Measurements from ENCODE around the gene BHLHE23. TPM values are rescaled to one million over a fixed set of nuclear protein-coding genes. Genes with fewer than 3 reads are reported as not detected.

Gene BHLHE23
- total and polyA plus RNA-seq, 2 donors from 2014 or later: not detected

- H3K9ac ChIP-seq (ENCODE audit: low read length in 3 of 3): no peak overlapping the region
- intact Hi-C loops (cut with DNase I): no loop called here
- peaks cover 15% of the 10 kb centered on the region for H3K27me3 ChIP-seq (ENCODE audit: control insufficient read depth, insufficient read depth, low read length)
- no peak overlapping the region for H3K27ac ChIP-seq (ENCODE audit: low read depth in 2 of 2, low read length in 2 of 2)
- no peaks in the 10 kb centered on the region for H3K4me1 ChIP-seq (ENCODE audit: control insufficient read depth in 2 of 3, insufficient read depth in 2 of 3, low read depth in 1 of 3, low read length in 3 of 3)
- no peak overlapping the region for H3K4me3 ChIP-seq (ENCODE audit: low read length in 3 of 3)
- FAIRE-seq: no peak
- no peaks in the 10 kb centered on the region for H3K36me3 ChIP-seq (ENCODE audit: control insufficient read depth in 2 of 3, insufficient read depth in 3 of 3, low read length in 3 of 3)
- peaks cover 0 to 17% (median 0%) of the 10 kb centered on the region in 3 donors for H3K9me3 ChIP-seq (ENCODE audit: control insufficient read depth in 2 of 3, insufficient read depth in 1 of 3, low read length in 3 of 3)
- DNase-seq: peak in 4 of 5 donors; percentile 74 to 86 (median 80)
- no peak for TF ChIP-seq CTCF (IDR thresholded peaks at IDR 0.05; ENCODE audit: borderline replicate concordance, extremely low read depth, insufficient read depth)
Measured at GRCh38 chr20:63014710-63015109, 7.9 kb upstream of the BHLHE23 start.

- Histone ChIP-seq H3K4me3 (ENCODE audit: low read length in 3 of 3) (no peak overlapping the region), H3K27ac (ENCODE audit: low read depth in 2 of 2, low read length in 2 of 2) (no peak overlapping the region), H3K4me1 (ENCODE audit: control insufficient read depth in 2 of 3, insufficient read depth in 2 of 3, low read depth in 1 of 3, low read length in 3 of 3) (no peaks in the 10 kb centered on the region), H3K27me3 (ENCODE audit: control insufficient read depth, insufficient read depth, low read length) (peaks cover 18% of the 10 kb centered on the region), H3K9me3 (ENCODE audit: control insufficient read depth in 2 of 3, insufficient read depth in 1 of 3, low read length in 3 of 3) (peaks cover 0 to 17% (median 0%) of the 10 kb centered on the region in 3 donors), H3K36me3 (ENCODE audit: control insufficient read depth in 2 of 3, insufficient read depth in 3 of 3, low read length in 3 of 3) (no peaks in the 10 kb centered on the region), H3K9ac (ENCODE audit: low read length in 3 of 3) (no peak overlapping the region)
- DNase-seq (no peak), FAIRE-seq (no peak)
- no peak for TF ChIP-seq CTCF (IDR thresholded peaks at IDR 0.05; ENCODE audit: borderline replicate concordance, extremely low read depth, insufficient read depth)
- intact Hi-C loops (cut with DNase I): no loop called here
Measured at GRCh38 chr20:63014287-63014686, 7.5 kb upstream of the BHLHE23 start.

GRCh38 chr20:63013207-63013606 lies 6.4 kb upstream of the BHLHE23 start:
- no peak for TF ChIP-seq CTCF (IDR thresholded peaks at IDR 0.05; ENCODE audit: borderline replicate concordance, extremely low read depth, insufficient read depth)
- DNase-seq (no peak), FAIRE-seq (no peak)
- no peak overlapping the region for H3K4me3 ChIP-seq (ENCODE audit: low read length in 3 of 3)
- peaks cover 20% of the 10 kb centered on the region for H3K27me3 ChIP-seq (ENCODE audit: control insufficient read depth, insufficient read depth, low read length)
- H3K9me3 ChIP-seq (ENCODE audit: control insufficient read depth in 2 of 3, insufficient read depth in 1 of 3, low read length in 3 of 3): peaks cover 0 to 17% (median 0%) of the 10 kb centered on the region in 3 donors
- H3K27ac ChIP-seq (ENCODE audit: low read depth in 2 of 2, low read length in 2 of 2): no peak overlapping the region
- no peaks in the 10 kb centered on the region for H3K36me3 ChIP-seq (ENCODE audit: control insufficient read depth in 2 of 3, insufficient read depth in 3 of 3, low read length in 3 of 3)
- no peaks in the 10 kb centered on the region for H3K4me1 ChIP-seq (ENCODE audit: control insufficient read depth in 2 of 3, insufficient read depth in 2 of 3, low read depth in 1 of 3, low read length in 3 of 3)
- intact Hi-C loops (cut with DNase I): no loop called here
- H3K9ac ChIP-seq (ENCODE audit: low read length in 3 of 3): no peak overlapping the region

GRCh38 chr20:63011798-63012197 lies 5.0 kb upstream of the BHLHE23 start:
- Histone ChIP-seq H3K36me3 (ENCODE audit: control insufficient read depth in 2 of 3, insufficient read depth in 3 of 3, low read length in 3 of 3) (no peaks in the 10 kb centered on the region), H3K27me3 (ENCODE audit: control insufficient read depth, insufficient read depth, low read length) (peaks cover 27% of the 10 kb centered on the region), H3K4me3 (ENCODE audit: low read length in 3 of 3) (no peak overlapping the region), H3K27ac (ENCODE audit: low read depth in 2 of 2, low read length in 2 of 2) (no peak overlapping the region), H3K4me1 (ENCODE audit: control insufficient read depth in 2 of 3, insufficient read depth in 2 of 3, low read depth in 1 of 3, low read length in 3 of 3) (no peaks in the 10 kb centered on the region), H3K9me3 (ENCODE audit: control insufficient read depth in 2 of 3, insufficient read depth in 1 of 3, low read length in 3 of 3) (peaks cover 0 to 17% (median 0%) of the 10 kb centered on the region in 3 donors), H3K9ac (ENCODE audit: low read length in 3 of 3) (no peak overlapping the region)
- FAIRE-seq (no peak), DNase-seq (no peak)
- intact Hi-C loops (cut with DNase I): no loop called here
- TF ChIP-seq CTCF (IDR thresholded peaks at IDR 0.05; ENCODE audit: borderline replicate concordance, extremely low read depth, insufficient read depth): no peak

Measured in kidney (tissue), 14 donors.